Measurements from ENCODE around the gene TLN1.
A peak's percentile ranks its signal among the peaks of the same experiment; 100 is the strongest.

TLN1 gene

DNA sequence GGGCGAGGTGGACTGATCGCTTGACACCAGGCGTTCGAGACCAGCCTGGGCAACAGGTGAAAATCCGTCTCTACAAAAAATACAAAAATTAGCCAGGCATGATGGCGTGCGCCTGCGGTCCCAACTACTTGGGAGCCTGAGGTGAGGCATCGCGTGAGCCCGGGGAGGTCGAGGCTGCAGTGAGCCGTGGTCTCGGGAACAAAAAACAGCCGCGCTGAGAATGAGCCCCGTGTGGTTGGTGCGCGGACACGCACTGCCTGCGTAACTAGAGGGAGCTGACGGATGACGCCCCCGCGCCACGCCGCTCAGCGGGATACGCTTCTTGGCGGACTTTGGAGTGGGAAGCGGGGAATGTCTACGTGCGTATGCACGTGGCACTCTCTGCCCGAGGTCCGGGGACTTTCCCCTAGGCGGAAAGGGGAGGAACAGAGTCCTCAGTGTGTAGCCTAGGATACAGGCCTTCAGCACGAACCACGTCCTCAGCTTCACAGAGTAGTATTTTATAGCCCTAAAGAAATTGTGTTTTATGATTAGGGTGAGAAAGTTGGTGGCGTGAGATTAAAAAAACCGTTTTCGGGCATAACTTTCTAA is 74.4 kb downstream of the TLN1 start, which contains the start of gene RMRP:
RMRP (minus strand) TSS at position 474 of the 591 bp plus-strand sequence.
- TF ChIP-seq CTCF (conservative IDR thresholded peaks at IDR 0.05; ENCODE audit: low read depth, low read length): peak; percentile 30
- H3K4me3 ChIP-seq (ENCODE audit: low read depth, low read length): peak within 1 kb of the TSS; percentile 98
- peak; percentile 100 for DNase-seq (ENCODE audit: low read depth)

- H3K4me3 ChIP-seq (ENCODE audit: low read depth, low read length): peak overlapping the region; percentile 42
- TF ChIP-seq CTCF (conservative IDR thresholded peaks at IDR 0.05; ENCODE audit: low read depth, low read length): no peak
Measured at GRCh38 chr9:35656831-35657545, 75.0 kb downstream of the TLN1 start.

DNA sequence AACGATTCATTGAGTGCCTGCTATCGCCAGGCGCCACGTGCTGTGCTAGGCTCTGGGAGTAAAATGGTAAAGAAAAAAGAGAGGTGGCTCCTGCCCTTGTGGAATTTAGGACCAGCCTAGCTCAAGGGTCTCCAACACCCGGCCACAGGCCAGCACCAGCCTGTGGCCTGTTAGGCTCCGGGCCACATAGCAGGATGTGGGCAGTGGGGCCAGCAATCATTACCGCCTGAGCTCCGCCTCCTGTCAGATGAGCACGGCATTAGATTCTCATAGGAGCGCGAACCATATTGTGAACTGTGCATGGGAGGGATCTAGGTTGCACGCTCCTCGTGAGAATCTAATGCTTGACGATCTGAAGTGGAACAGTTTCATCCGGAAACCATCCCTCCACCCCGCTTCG is 75.6 kb downstream of the TLN1 start:
- no peak overlapping the region for H3K4me3 ChIP-seq (ENCODE audit: low read depth, low read length)
- no peak for DNase-seq (ENCODE audit: low read depth)
- no peak for TF ChIP-seq CTCF (conservative IDR thresholded peaks at IDR 0.05; ENCODE audit: low read depth, low read length)

More at GRCh38 chr9:35656831-35657545, 75.0 kb downstream of the TLN1 start:
- DNase-seq (ENCODE audit: low read depth): peak; percentile 54

DNA sequence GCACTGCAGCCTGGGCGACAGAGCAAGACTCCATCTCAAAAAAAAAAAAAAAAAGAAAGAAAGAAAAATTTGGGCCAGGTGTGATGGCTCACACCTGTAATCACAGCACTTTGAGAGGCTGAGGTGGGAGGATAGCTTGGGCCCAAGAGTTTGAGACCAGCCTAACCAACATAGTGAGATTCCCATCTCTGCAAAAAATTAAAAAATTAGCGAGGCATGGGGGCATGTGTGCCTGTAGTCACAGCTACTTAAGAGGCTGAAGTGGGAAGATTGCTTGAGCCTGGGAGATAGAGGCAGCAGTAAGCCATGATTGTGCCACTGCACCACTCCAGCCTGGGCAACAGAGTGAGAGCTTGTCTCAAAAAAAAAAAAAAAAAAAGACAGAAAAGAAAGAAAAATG is 78.4 kb downstream of the TLN1 start:
- H3K4me3 ChIP-seq (ENCODE audit: low read depth, low read length): no peak overlapping the region
- no peak for DNase-seq (ENCODE audit: low read depth)
- no peak for TF ChIP-seq CTCF (conservative IDR thresholded peaks at IDR 0.05; ENCODE audit: low read depth, low read length)

DNA sequence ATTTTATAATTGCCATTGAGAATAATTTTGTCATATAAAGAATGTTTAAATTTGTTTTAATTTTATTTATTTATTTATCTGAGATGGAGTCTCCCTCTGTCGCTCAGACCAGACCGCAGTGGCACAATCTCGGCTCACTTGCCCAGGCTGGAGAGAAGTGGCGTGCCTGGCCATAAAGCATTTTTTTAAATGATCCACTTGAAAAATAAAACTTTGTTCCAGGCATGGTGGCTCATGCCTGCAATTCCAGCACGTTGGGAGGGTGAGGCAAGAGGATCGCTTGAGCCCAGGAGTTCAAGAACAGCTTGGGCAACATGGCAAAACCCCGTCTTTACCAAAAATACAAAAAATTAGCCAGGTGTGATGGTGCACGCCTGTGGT is 79.2 kb downstream of the TLN1 start:
- no peak for DNase-seq (ENCODE audit: low read depth)
- TF ChIP-seq CTCF (conservative IDR thresholded peaks at IDR 0.05; ENCODE audit: low read depth, low read length): no peak
- no peak overlapping the region for H3K4me3 ChIP-seq (ENCODE audit: low read depth, low read length)

DNA sequence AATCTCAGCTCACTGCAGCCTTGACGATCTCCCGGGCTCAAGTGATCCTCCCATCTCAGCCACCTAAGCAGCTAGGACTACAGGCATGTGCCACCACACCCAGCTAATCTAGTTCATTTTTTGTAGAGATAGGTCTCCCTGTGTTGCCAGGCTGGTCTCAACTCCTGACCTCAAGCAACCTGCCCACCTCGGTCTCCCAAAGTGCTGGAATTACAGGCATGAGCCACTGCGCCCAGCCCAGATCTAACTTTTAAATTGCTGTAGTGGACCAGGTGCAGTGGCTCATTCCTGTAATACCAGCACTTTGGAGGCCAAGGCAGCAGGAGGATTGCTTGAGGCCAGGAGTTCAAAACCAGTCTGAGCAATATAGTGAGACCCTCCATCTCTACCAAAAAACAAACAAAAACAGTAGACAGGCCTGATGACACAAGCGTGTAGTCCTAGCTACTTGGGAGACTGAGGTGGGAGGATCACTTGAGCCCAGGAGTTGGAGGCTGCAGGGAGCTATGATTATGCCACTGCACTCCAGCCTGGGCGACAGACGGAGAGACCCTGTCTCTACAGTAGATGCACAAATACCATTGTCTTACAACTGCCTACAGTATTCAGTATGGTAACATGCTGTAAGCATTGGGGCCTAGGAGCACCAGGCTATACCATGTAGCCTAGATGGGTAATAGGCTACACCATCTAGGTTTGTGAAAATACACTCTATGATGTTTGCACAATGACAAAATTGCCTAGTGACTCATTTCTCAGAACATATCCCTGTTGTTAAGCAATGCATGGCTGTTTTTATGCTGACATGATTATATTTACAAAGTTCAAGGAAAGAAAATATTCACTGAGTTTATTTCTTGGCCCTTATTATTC is 79.8 kb downstream of the TLN1 start:
- H3K4me3 ChIP-seq (ENCODE audit: low read depth, low read length): no peak overlapping the region
- TF ChIP-seq CTCF (conservative IDR thresholded peaks at IDR 0.05; ENCODE audit: low read depth, low read length): no peak
- DNase-seq (ENCODE audit: low read depth): peak; percentile 73
